Sigmoid colon (tissue), 7 donors: ENCODE data around the gene FSTL4. TPM values are rescaled to one million over a fixed set of nuclear protein-coding genes. Genes with fewer than 3 reads are reported as not detected.

Experiments used
- DNase-seq: peaks from one replicate; pipeline ENCODE4 v3.0.0-alpha.2; 2019
- H3K27ac ChIP-seq, 4 donors: fragments of 200-600 bp; sonication (generic); one replicate each; pipeline ENCODE4 v1.5.1; 2016 to 2019; ENCODE audit warnings: mild to moderate bottlenecking in 1 of 4
- H3K27me3 ChIP-seq, 3 donors: fragments of 200-600 bp; sonication (generic); one replicate each; pipeline ENCODE4 v1.5.1; 2019; ENCODE audit warnings: mild to moderate bottlenecking in 1 of 3
- H3K36me3 ChIP-seq, 4 donors: fragments of 200-600 bp; sonication (generic); one replicate each; pipeline ENCODE4 v1.5.1; 2016 to 2019
- H3K4me1 ChIP-seq, 4 donors: fragments of 200-600 bp; sonication (generic); one replicate each; pipeline ENCODE4 v1.5.1; 2017 to 2019
- H3K4me3 ChIP-seq, 4 donors: fragments of 200-600 bp; sonication (generic); one replicate each; pipeline ENCODE4 v1.5.1; 2017 to 2019; ENCODE audit warnings: mild to moderate bottlenecking in 2 of 4, moderate library complexity in 1 of 4
- H3K9me3 ChIP-seq, 4 donors: fragments of 200-600 bp in 3 of 4; sonication (generic) in 3 of 4; one replicate each; pipeline versions ENCODE4 v1.5.1 to v1.6.1; 2013 to 2019
- CTCF ChIP-seq, 4 experiments: fragments of 450-650 bp in 3 of 4; fragments of 200-600 bp in 1 of 4; IDR thresholded peaks; one replicate each; pipeline ENCODE4 v1.5.1; 2016 to 2019; ENCODE audit warnings: antibody characterized with exemption in 4 of 4, mild to moderate bottlenecking in 3 of 4, moderate library complexity in 2 of 4
- EP300 ChIP-seq, 4 donors: sonication (generic); formaldehyde crosslinking; IDR thresholded peaks; one replicate each; pipeline ENCODE4 v1.6.1; 2017; ENCODE audit warnings: antibody characterized with exemption in 4 of 4
- POLR2A ChIP-seq, 2 donors: fragments of 450-650 bp; IDR thresholded peaks; one replicate each; pipeline ENCODE4 v1.6.1; 2016; ENCODE audit warnings: antibody characterized with exemption in 2 of 2, mild to moderate bottlenecking in 2 of 2, moderate library complexity in 2 of 2
- POLR2AphosphoS5 ChIP-seq, 4 donors: sonication (generic); formaldehyde crosslinking; IDR thresholded peaks; one replicate each; pipeline ENCODE4 v1.6.1; 2017; ENCODE audit warnings: antibody characterized with exemption in 4 of 4
- WGBS, 2 donors: extraction: QIAGEN DNeasy Blood & Tissue Kit; methylation state at CpG; one replicate each; pipeline ENCODE4 v1.1.7; 2013; 5-methylcytosine and 5-hydroxymethylcytosine counted together
- intact Hi-C: fragments of 100-400 bp; cut with DNase I; formaldehyde crosslinking; loops from one replicate; pipeline ENCODE4 v1.15.1; 2023
- polyA plus RNA-seq, 3 donors: library from polyadenylated mRNA; stranded (reverse); fragments of 200-250 nt; gene quantifications; one replicate each; pipeline ENCODE4 v1.2.3, GENCODE V29; 2013
- total RNA-seq, 4 donors: library from RNA; depleted of rRNA; stranded (reverse); fragments of >200 nt; gene quantifications; one replicate each; pipeline ENCODE4 v1.1.0, GENCODE V29; 2016
- donor health status: healthy with polysubstance abuse.
- donor health status: Bipolar disorder and iron deficiency.
- donor health status: healthy.

The FSTL4 gene
- total and polyA plus RNA-seq, 7 donors = 0.23 to 0.45 (median 0.28) TPM; not detected in 4

- 56 to 90% methylated on average over 3 of the region's 3 CpGs for WGBS, 2 donors
These were observed 231.3 kb downstream of the FSTL4 start for GRCh38 chr5:133381041-133381440.

GRCh38 chr5:133377736-133378135, 234.6 kb downstream of the FSTL4 start:
- Histone ChIP-seq H3K4me3 (no peak overlapping the region), H3K27ac (no peak overlapping the region), H3K9me3 (peaks cover 0 to 13% (median 4%) of the 10 kb centered on the region in 4 donors), H3K4me1 (peaks cover 0 to under 1% (median 0%) of the 10 kb centered on the region in 4 donors), H3K27me3 (no peaks in the 10 kb centered on the region), H3K36me3 (no peaks in the 10 kb centered on the region)
- 70 to 82% methylated on average over 3 of the region's 3 CpGs for WGBS, 2 donors
- intact Hi-C loops = no loop called here
- TF ChIP-seq POLR2AphosphoS5 (IDR thresholded peaks at IDR 0.05) (no peak), CTCF (IDR thresholded peaks at IDR 0.05) (no peak), EP300 (IDR thresholded peaks at IDR 0.05) (no peak), POLR2A (IDR thresholded peaks at IDR 0.05) (no peak)
- DNase-seq = no peak

More at GRCh38 chr5:133381041-133381440, 231.3 kb downstream of the FSTL4 start:
- Histone ChIP-seq H3K4me1 (no peaks in the 10 kb centered on the region), H3K27ac (no peak overlapping the region), H3K4me3 (no peak overlapping the region), H3K9me3 (peaks cover 0 to 13% (median 4%) of the 10 kb centered on the region in 4 donors), H3K36me3 (no peaks in the 10 kb centered on the region), H3K27me3 (no peaks in the 10 kb centered on the region)
- intact Hi-C loops = no loop called here
- TF ChIP-seq POLR2AphosphoS5 (IDR thresholded peaks at IDR 0.05) (no peak), CTCF (IDR thresholded peaks at IDR 0.05) (no peak), POLR2A (IDR thresholded peaks at IDR 0.05) (no peak), EP300 (IDR thresholded peaks at IDR 0.05) (no peak)
- no peak for DNase-seq

- H3K9me3 ChIP-seq = peaks cover 0 to 13% (median 4%) of the 10 kb centered on the region in 4 donors
- 84 to 91% methylated on average over 1 of the region's 1 CpG for WGBS, 2 donors
- TF ChIP-seq POLR2AphosphoS5 (IDR thresholded peaks at IDR 0.05) (no peak), POLR2A (IDR thresholded peaks at IDR 0.05) (no peak), EP300 (IDR thresholded peaks at IDR 0.05) (no peak), CTCF (IDR thresholded peaks at IDR 0.05) (no peak)
- intact Hi-C loops = no loop called here
- peak; percentile 18 for DNase-seq
- no peaks in the 10 kb centered on the region for H3K27me3 ChIP-seq
- H3K4me1 ChIP-seq = peaks cover 0 to 6% (median 0%) of the 10 kb centered on the region in 4 donors
- H3K36me3 ChIP-seq = no peaks in the 10 kb centered on the region
- H3K4me3 ChIP-seq = no peak overlapping the region
- no peak overlapping the region for H3K27ac ChIP-seq
These were observed 235.4 kb downstream of the FSTL4 start for GRCh38 chr5:133376986-133377385.

- Histone ChIP-seq H3K36me3 (no peaks in the 10 kb centered on the region), H3K4me1 (peaks cover 0 to 6% (median 0%) of the 10 kb centered on the region in 4 donors), H3K27ac (no peak overlapping the region), H3K4me3 (no peak overlapping the region), H3K9me3 (peaks cover 0 to 11% (median 4%) of the 10 kb centered on the region in 4 donors), H3K27me3 (no peaks in the 10 kb centered on the region)
- no peak for DNase-seq
- TF ChIP-seq EP300 (IDR thresholded peaks at IDR 0.05) (no peak), CTCF (IDR thresholded peaks at IDR 0.05) (no peak), POLR2A (IDR thresholded peaks at IDR 0.05) (no peak), POLR2AphosphoS5 (IDR thresholded peaks at IDR 0.05) (no peak)
- 90 to 96% methylated on average over 5 of the region's 5 CpGs for WGBS, 2 donors
- intact Hi-C loops = no loop called here
These were observed 239.0 kb downstream of the FSTL4 start for GRCh38 chr5:133373121-133373870.
